K562 (cell line): Measurements from ENCODE around the gene MAML1. TPM values are rescaled to one million over a fixed set of nuclear protein-coding genes. Genes with fewer than 3 reads are reported as not detected.

Experiments
- ARHGAP35 ChIP-seq: fragments of 450-650 bp; IDR thresholded peaks from 2 replicates; pipeline ENCODE4 v1.6.1; 2018; ENCODE audit not compliant: partially characterized antibody
- BCL6 ChIP-seq: fragments of 250-450 bp; sonication (Bioruptor Pico); IDR thresholded peaks from 2 replicates; pipeline ENCODE4 v1.4.0; 2020
- CBX8 ChIP-seq: fragments of 200-600 bp; sonication (generic); IDR thresholded peaks from 2 replicates; pipeline ENCODE4 v1.6.1; 2012; ENCODE audit warnings: borderline replicate concordance, mixed run types, low read depth, mild to moderate bottlenecking, moderate library complexity, mixed read lengths, low read length, control low read depth, inconsistent platforms; ENCODE audit not compliant: poor library complexity, severe bottlenecking; ENCODE audit errors: extremely low read depth
- CCNT2 ChIP-seq: IDR thresholded peaks from 2 replicates; pipeline ENCODE4 v1.6.1; 2011; ENCODE audit warnings: borderline replicate concordance, low read depth, mild to moderate bottlenecking, moderate library complexity, mixed read lengths, low read length; ENCODE audit not compliant: insufficient read length; ENCODE audit errors: extremely low read depth
- CHD4 ChIP-seq: fragments of 200-600 bp; sonication (generic); IDR thresholded peaks from 3 replicates; pipeline ENCODE4 v1.6.1; 2012; ENCODE audit warnings: low read depth, mild to moderate bottlenecking, mixed read lengths, low read length, inconsistent platforms; ENCODE audit not compliant: insufficient read depth, insufficient replicate concordance, poor library complexity, severe bottlenecking
- E2F4 ChIP-seq: sonication (generic); formaldehyde crosslinking; IDR thresholded peaks from 2 replicates; pipeline ENCODE4 v1.8.0; 2022; ENCODE audit warnings: mild to moderate bottlenecking, low read depth, missing genetic modification reagents
- MTA2 ChIP-seq: fragments of 450-650 bp; IDR thresholded peaks from 2 replicates; pipeline ENCODE4 v1.6.1; 2016; ENCODE audit warnings: low read depth
- NRF1 ChIP-seq, 2 experiments: fragments of 450-650 bp; IDR thresholded peaks in 1 of 2; conservative IDR thresholded peaks in 1 of 2; 2 replicates each; pipeline ENCODE4 v1.6.1; 2014; ENCODE audit warnings: mild to moderate bottlenecking in 2 of 2
- PHTF2 ChIP-seq: fragments of 250-450 bp; sonication (Bioruptor Pico); IDR thresholded peaks from 2 replicates; pipeline ENCODE4 v1.5.0; 2021; ENCODE audit warnings: mild to moderate bottlenecking
- POLR3G ChIP-seq: IDR thresholded peaks from 2 replicates; pipeline ENCODE4 v1.6.1; 2011; ENCODE audit not compliant: insufficient read length, insufficient replicate concordance; ENCODE audit errors: extremely low read depth
- RBBP5 ChIP-seq: fragments of 200-600 bp; sonication (generic); IDR thresholded peaks from 2 replicates; pipeline ENCODE4 v1.6.1; 2012; ENCODE audit warnings: borderline replicate concordance, mild to moderate bottlenecking, low read length, control low read depth, inconsistent platforms; ENCODE audit not compliant: insufficient read depth, poor library complexity, severe bottlenecking
- SIN3A ChIP-seq, 2 experiments: fragments of 150-350 bp in 1 of 2; IDR thresholded peaks; 2 replicates each; pipeline ENCODE4 v1.6.1; 2011 to 2016; ENCODE audit warnings: borderline replicate concordance in 2 of 2, low read depth in 2 of 2, low read length in 2 of 2, mild to moderate bottlenecking in 2 of 2, moderate library complexity in 2 of 2; ENCODE audit not compliant: control insufficient read depth in 1 of 2
- TEAD1 ChIP-seq, 2 experiments: fragments of 450-650 bp in 1 of 2; sonication (generic) in 1 of 2; formaldehyde crosslinking; IDR thresholded peaks; 2 replicates each; pipeline versions ENCODE4 v1.4.0 to v1.8.0; 2020 to 2022; ENCODE audit warnings: mild to moderate bottlenecking in 2 of 2, missing genetic modification reagents in 1 of 2
- ZNF23 ChIP-seq: fragments of 250-450 bp; sonication (Bioruptor Pico); IDR thresholded peaks from 2 replicates; pipeline ENCODE4 v1.4.0; 2020; ENCODE audit warnings: mild to moderate bottlenecking
- ZNF232 ChIP-seq: sonication (generic); formaldehyde crosslinking; IDR thresholded peaks from 2 replicates; pipeline ENCODE4 v1.8.0; 2022; ENCODE audit warnings: mild to moderate bottlenecking, missing genetic modification reagents
- ZNF263 ChIP-seq: sonication (generic); formaldehyde crosslinking; IDR thresholded peaks from 2 replicates; pipeline ENCODE4 v1.8.0; 2022; ENCODE audit warnings: mild to moderate bottlenecking, missing genetic modification reagents, borderline replicate concordance
- ZNF507 ChIP-seq: conservative IDR thresholded peaks from 2 replicates; pipeline ENCODE4 v1.6.1; 2017; ENCODE audit warnings: missing genetic modification characterization, missing compliant biosample characterization
- polyA plus RNA-seq, 8 experiments: library from polyadenylated mRNA; depleted of rRNA in 4 of 8; stranded (reverse) in 5 of 8; unstranded in 3 of 8; fragments of >200 nt; fragmentation: Nextera tagmentation in 2 of 8; fragmentation: Illumina TruSeq in 1 of 8; extraction: Ambion mirVana in 2 of 8; extraction: Trizol in 1 of 8; gene quantifications; 2 replicates each; pipeline versions ENCODE4 v1.2.1 to v1.2.3, GENCODE V29; 2011 to 2014; ENCODE audit warnings: inconsistent platforms in 1 of 8, missing spikeins in 1 of 8
- total RNA-seq, 7 experiments: library from RNA; depleted of rRNA in 6 of 7; stranded (reverse); fragments of >200 nt in 6 of 7; fragmentation: Illumina TruSeq in 2 of 7; extraction: Trizol in 2 of 7; gene quantifications; 2 replicates each; pipeline versions ENCODE4 v1.2.1 to v1.2.3, GENCODE V29; 2011 to 2021; ENCODE audit warnings: low replicate concordance in 1 of 7
- TF ChIP-seq, protein P1 (sequence below): sonication (generic); formaldehyde crosslinking; IDR thresholded peaks from 2 replicates; pipeline ENCODE4 v1.8.0; 2023; ENCODE audit warnings: mild to moderate bottlenecking, missing genetic modification reagents
- TF ChIP-seq, protein P2 (sequence below): fragments of 250-450 bp; sonication (Bioruptor Pico); IDR thresholded peaks from 2 replicates; pipeline ENCODE4 v1.5.0; 2021; ENCODE audit warnings: mild to moderate bottlenecking, borderline replicate concordance

Gene MAML1
- total and polyA plus RNA-seq, 9 of the 15 experiments (the other 6 are each of a cell fraction or from before 2014, with no cell fraction given): 0.32 to 18.4 (median 7.0) TPM

DNA sequence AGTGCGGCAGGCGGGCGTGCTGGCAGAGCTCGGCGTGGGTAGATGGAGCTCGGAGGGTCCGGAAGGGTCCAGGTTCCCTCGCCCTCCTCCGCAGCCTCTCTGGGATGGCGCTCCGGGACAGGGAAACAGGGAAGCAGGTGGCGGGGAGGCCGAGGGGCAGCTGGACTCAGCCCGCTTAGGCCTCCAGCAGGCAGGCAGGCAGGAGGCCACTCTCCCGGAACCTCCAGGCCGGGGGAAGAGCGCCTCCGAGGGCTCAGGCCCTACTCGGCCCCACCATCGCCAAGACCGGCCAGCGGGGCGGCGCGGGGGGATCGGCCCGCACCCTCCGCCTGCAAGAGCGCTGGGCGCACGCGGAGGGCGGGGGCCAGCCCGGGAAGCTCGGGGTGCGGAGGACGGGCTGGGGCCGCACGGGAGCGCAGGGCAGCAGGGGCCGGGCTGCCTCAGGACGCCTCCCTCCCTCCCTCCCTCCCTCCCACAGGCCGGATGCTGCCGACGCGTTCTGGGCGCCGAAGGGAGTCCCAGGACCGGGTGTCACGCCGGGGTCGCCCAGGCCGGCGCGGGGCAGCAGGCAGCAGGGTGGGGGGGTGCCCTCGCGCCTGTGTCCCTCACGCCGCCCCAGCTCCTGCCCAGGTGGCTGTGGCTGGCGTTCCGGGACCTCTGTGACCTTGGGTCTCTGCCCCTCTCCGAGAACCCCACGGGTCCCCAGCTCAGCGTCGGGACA is 73.1 kb downstream of the MAML1 start (continued):
- TF ChIP-seq E2F4: no peak
- no peak for TF ChIP-seq POLR3G
- TF ChIP-seq RBBP5: peak; percentile 40
- TF ChIP-seq ZNF232 (CRISPR knock-in tag): no peak
- TF ChIP-seq, protein P1, sequence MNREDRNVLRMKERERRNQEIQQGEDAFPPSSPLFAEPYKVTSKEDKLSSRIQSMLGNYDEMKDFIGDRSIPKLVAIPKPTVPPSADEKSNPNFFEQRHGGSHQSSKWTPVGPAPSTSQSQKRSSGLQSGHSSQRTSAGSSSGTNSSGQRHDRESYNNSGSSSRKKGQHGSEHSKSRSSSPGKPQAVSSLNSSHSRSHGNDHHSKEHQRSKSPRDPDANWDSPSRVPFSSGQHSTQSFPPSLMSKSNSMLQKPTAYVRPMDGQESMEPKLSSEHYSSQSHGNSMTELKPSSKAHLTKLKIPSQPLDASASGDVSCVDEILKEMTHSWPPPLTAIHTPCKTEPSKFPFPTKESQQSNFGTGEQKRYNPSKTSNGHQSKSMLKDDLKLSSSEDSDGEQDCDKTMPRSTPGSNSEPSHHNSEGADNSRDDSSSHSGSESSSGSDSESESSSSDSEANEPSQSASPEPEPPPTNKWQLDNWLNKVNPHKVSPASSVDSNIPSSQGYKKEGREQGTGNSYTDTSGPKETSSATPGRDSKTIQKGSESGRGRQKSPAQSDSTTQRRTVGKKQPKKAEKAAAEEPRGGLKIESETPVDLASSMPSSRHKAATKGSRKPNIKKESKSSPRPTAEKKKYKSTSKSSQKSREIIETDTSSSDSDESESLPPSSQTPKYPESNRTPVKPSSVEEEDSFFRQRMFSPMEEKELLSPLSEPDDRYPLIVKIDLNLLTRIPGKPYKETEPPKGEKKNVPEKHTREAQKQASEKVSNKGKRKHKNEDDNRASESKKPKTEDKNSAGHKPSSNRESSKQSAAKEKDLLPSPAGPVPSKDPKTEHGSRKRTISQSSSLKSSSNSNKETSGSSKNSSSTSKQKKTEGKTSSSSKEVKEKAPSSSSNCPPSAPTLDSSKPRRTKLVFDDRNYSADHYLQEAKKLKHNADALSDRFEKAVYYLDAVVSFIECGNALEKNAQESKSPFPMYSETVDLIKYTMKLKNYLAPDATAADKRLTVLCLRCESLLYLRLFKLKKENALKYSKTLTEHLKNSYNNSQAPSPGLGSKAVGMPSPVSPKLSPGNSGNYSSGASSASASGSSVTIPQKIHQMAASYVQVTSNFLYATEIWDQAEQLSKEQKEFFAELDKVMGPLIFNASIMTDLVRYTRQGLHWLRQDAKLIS (CRISPR knock-in tag): peak; percentile 46; the same call in 1 of the 2 replicates
- no peak for TF ChIP-seq CHD4
- TF ChIP-seq ZNF263 (CRISPR knock-in tag): no peak
- no peak for TF ChIP-seq ZNF507 (tag)
- TF ChIP-seq SIN3A (IDR thresholded peaks at IDR 0.05; ENCODE audit: borderline replicate concordance in 2 of 2, control insufficient read depth in 1 of 2, low read depth in 2 of 2, low read length in 2 of 2): peak; percentile 17 to 26; a peak in 2 of 4 replicates
- TF ChIP-seq, protein P2, sequence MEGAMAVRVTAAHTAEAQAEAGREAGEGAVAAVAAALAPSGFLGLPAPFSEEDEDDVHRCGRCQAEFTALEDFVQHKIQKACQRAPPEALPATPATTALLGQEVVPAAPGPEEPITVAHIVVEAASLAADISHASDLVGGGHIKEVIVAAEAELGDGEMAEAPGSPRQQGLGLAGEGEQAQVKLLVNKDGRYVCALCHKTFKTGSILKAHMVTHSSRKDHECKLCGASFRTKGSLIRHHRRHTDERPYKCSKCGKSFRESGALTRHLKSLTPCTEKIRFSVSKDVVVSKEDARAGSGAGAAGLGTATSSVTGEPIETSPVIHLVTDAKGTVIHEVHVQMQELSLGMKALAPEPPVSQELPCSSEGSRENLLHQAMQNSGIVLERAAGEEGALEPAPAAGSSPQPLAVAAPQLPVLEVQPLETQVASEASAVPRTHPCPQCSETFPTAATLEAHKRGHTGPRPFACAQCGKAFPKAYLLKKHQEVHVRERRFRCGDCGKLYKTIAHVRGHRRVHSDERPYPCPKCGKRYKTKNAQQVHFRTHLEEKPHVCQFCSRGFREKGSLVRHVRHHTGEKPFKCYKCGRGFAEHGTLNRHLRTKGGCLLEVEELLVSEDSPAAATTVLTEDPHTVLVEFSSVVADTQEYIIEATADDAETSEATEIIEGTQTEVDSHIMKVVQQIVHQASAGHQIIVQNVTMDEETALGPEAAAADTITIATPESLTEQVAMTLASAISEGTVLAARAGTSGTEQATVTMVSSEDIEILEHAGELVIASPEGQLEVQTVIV (CRISPR knock-in tag): no peak
- no peak for TF ChIP-seq CCNT2
- peak; percentile 18 to 19; a peak in 1 of 4 replicates for TF ChIP-seq NRF1 (conservative IDR thresholded peaks at IDR 0.05 in 1 of 2, IDR thresholded peaks at IDR 0.05 in 1 of 2)
- TF ChIP-seq BCL6 (CRISPR knock-in tag): no peak
- peak in 1 of 2 experiments; percentile 66; a peak in 1 of 4 replicates for TF ChIP-seq TEAD1 (CRISPR knock-in tag; IDR thresholded peaks at IDR 0.05)
- no peak for TF ChIP-seq MTA2
- TF ChIP-seq ZNF23 (CRISPR knock-in tag): no peak
- TF ChIP-seq CBX8: no peak
- no peak for TF ChIP-seq PHTF2 (CRISPR knock-in tag)
- TF ChIP-seq ARHGAP35: no peak
